HL-60 (cell line): ENCODE results near the gene PILRB.

Source experiments
- DNase-seq, 2 experiments: peaks; one replicate each; pipeline ENCODE4 v3.0.0-alpha.2; 2010 to 2020; ENCODE audit warnings: low read depth in 1 of 2, low spot score in 1 of 2
- H3K27ac ChIP-seq: fragments of 250-450 bp; sonication (Bioruptor Pico); replicated peaks from 2 replicates; pipeline ENCODE4 v1.5.1; 2020; ENCODE audit warnings: mild to moderate bottlenecking, moderate library complexity
- H3K27me3 ChIP-seq: fragments of 250-450 bp; sonication (Bioruptor Pico); 2 replicates; pipeline ENCODE4 v1.5.1; 2021; ENCODE audit warnings: mild to moderate bottlenecking, moderate library complexity; ENCODE audit not compliant: insufficient read depth, poor library complexity, severe bottlenecking
- H3K4me3 ChIP-seq: replicated peaks from 2 replicates; pipeline ENCODE4 v1.5.1; 2011; ENCODE audit warnings: mild to moderate bottlenecking, control low read depth, low read length; ENCODE audit not compliant: insufficient read depth
- GABPA ChIP-seq: IDR thresholded peaks from 2 replicates; pipeline ENCODE4 v1.6.1; 2012; ENCODE audit warnings: low read depth
- POLR2AphosphoS5 ChIP-seq: IDR thresholded peaks from 2 replicates; pipeline ENCODE4 v1.6.1; 2012; ENCODE audit warnings: low read depth
- SPI1 ChIP-seq: IDR thresholded peaks from 2 replicates; pipeline ENCODE4 v1.6.1; 2012; ENCODE audit warnings: low read depth, mild to moderate bottlenecking, borderline replicate concordance
- TF ChIP-seq, protein P1 (sequence below): IDR thresholded peaks from one replicate; pipeline ENCODE4 v1.5.1; 2011; ENCODE audit warnings: low read length, control low read depth, inconsistent platforms; ENCODE audit not compliant: insufficient read depth
- TF ChIP-seq, protein P2 (sequence below): IDR thresholded peaks from 2 replicates; pipeline ENCODE4 v1.6.1; 2012; ENCODE audit warnings: low read depth; ENCODE audit not compliant: insufficient replicate concordance

PILRB gene

DNA sequence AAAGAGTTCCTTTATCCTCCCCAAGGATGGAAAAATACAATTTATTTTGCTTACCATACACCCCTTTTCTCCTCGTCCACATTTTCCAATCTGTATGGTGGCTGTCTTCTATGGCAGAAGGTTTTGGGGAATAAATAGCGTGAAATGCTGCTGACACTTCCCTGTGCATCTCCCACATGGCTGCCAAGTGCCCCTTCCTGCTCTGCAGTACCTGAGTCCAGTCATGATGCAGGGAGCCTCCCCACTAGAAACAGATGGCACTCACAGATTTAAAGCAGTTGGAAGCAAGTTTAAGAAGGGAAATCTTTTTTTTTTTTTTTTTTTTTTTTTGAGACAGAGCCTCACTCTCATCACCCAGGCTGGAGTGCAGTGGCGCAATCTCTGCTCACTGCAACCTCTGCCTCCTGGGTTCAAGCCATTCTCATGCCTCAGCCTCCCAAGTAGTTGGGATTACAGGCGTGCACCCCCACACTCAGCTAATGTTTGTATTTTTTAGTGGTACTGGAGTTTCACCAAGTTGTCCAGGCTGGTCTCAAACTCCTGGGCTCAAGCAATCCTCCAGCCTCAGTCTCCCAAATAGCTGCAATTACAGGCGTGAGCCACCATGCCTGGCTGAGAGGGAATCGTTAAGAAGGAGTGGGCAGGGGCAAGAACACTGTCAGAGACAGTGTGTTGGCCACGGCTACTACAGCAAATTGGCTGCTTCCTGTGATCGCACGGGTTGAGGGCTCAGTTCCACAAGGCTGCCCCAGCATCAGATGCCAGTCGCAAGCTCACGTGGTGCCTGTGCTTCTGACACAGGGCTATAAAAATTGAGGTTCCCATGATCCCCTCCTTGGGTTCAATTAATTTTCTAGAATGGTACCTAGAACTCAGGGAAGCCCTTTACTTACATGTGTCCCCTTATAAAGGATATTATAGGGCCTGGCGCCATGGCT, 10.0 kb downstream of the PILRB start:
- H3K27ac ChIP-seq, result peak overlapping the region; percentile 88
- TF ChIP-seq, protein P1, sequence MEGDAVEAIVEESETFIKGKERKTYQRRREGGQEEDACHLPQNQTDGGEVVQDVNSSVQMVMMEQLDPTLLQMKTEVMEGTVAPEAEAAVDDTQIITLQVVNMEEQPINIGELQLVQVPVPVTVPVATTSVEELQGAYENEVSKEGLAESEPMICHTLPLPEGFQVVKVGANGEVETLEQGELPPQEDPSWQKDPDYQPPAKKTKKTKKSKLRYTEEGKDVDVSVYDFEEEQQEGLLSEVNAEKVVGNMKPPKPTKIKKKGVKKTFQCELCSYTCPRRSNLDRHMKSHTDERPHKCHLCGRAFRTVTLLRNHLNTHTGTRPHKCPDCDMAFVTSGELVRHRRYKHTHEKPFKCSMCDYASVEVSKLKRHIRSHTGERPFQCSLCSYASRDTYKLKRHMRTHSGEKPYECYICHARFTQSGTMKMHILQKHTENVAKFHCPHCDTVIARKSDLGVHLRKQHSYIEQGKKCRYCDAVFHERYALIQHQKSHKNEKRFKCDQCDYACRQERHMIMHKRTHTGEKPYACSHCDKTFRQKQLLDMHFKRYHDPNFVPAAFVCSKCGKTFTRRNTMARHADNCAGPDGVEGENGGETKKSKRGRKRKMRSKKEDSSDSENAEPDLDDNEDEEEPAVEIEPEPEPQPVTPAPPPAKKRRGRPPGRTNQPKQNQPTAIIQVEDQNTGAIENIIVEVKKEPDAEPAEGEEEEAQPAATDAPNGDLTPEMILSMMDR, result no peak
- TF ChIP-seq, protein P2, sequence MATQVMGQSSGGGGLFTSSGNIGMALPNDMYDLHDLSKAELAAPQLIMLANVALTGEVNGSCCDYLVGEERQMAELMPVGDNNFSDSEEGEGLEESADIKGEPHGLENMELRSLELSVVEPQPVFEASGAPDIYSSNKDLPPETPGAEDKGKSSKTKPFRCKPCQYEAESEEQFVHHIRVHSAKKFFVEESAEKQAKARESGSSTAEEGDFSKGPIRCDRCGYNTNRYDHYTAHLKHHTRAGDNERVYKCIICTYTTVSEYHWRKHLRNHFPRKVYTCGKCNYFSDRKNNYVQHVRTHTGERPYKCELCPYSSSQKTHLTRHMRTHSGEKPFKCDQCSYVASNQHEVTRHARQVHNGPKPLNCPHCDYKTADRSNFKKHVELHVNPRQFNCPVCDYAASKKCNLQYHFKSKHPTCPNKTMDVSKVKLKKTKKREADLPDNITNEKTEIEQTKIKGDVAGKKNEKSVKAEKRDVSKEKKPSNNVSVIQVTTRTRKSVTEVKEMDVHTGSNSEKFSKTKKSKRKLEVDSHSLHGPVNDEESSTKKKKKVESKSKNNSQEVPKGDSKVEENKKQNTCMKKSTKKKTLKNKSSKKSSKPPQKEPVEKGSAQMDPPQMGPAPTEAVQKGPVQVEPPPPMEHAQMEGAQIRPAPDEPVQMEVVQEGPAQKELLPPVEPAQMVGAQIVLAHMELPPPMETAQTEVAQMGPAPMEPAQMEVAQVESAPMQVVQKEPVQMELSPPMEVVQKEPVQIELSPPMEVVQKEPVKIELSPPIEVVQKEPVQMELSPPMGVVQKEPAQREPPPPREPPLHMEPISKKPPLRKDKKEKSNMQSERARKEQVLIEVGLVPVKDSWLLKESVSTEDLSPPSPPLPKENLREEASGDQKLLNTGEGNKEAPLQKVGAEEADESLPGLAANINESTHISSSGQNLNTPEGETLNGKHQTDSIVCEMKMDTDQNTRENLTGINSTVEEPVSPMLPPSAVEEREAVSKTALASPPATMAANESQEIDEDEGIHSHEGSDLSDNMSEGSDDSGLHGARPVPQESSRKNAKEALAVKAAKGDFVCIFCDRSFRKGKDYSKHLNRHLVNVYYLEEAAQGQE, result no peak
- TF ChIP-seq GABPA (no peak), POLR2AphosphoS5 (no peak), SPI1 (no peak)
- no peak overlapping the region for H3K4me3 ChIP-seq
- no peaks in the 10 kb centered on the region for H3K27me3 ChIP-seq
- DNase-seq, result peak in 1 of 2 experiments; percentile 40

DNA sequence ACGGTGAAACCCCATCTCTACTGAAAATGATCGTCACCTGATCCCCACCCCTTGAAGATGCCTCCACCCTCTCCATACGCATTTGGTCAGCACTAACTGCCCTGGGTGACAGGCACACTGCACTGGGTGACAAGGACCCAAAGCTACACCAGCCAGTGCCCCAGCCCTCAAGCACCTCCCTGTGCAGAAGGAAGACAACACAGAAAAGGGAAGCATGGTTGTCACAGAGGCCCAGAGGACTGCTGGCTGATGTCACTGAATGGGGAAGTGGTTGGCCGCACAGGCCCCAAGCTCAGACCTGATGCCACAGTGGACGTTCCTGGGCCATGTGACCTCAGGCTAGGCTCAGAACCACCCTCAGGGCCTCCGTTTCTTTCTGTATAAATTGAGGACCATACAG, 11.2 kb downstream of the PILRB start:
- H3K27ac ChIP-seq, result peak overlapping the region; percentile 88

DNA sequence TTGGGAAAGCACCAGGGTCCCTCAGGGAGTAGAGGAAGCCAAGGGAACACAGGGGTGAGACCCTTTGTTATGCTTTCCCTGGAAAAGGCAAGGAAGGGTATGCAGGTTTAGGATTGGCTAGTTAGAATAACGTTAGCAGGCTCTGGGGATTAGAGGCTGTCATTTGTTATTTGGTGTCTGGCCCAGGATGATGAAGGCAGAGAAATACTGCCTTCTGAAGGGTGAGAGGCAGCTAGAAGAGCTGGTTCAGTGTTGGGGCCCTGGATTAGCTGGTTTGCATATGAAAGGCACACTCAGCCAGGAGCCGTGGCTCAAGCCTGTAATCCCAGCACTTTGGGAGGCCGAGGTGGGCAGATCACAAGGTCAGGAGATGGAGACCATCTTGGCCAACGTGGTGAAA, 12.4 kb downstream of the PILRB start:
- DNase-seq, result no peak
- Histone ChIP-seq H3K27me3 (no peaks in the 10 kb centered on the region), H3K4me3 (no peak overlapping the region), H3K27ac (peak overlapping the region; percentile 88)
- TF ChIP-seq GABPA (no peak), POLR2AphosphoS5 (no peak), SPI1 (no peak)
- TF ChIP-seq, protein P1, result no peak
- TF ChIP-seq, protein P2, result no peak

More for the DNA sequence above, 11.2 kb downstream of the PILRB start:
- Histone ChIP-seq H3K4me3 (no peak overlapping the region), H3K27me3 (no peaks in the 10 kb centered on the region)
- DNase-seq, result peak; percentile 87 to 98
- TF ChIP-seq, protein P2, result no peak
- TF ChIP-seq POLR2AphosphoS5, result peak; percentile 83
- peak; percentile 99 for TF ChIP-seq SPI1
